KBM-7 (cell line): ENCODE measurements around the gene ATP10A.
A peak's percentile ranks its signal among the peaks of the same experiment; 100 is the strongest.

Source experiments
- DNase-seq: peaks from one replicate; pipeline ENCODE4 v3.0.0-alpha.2; 2015
- in situ Hi-C: fragments of 300-500 bp; cut with MboI; formaldehyde crosslinking; loops from 2 replicates; pipeline ENCODE4 v1.14.3; 2020; ENCODE audit warnings: low sequenced_read_pairs, low pct_unique_long_range_greater_than_20kb, mixed read lengths

The ATP10A gene

DNA sequence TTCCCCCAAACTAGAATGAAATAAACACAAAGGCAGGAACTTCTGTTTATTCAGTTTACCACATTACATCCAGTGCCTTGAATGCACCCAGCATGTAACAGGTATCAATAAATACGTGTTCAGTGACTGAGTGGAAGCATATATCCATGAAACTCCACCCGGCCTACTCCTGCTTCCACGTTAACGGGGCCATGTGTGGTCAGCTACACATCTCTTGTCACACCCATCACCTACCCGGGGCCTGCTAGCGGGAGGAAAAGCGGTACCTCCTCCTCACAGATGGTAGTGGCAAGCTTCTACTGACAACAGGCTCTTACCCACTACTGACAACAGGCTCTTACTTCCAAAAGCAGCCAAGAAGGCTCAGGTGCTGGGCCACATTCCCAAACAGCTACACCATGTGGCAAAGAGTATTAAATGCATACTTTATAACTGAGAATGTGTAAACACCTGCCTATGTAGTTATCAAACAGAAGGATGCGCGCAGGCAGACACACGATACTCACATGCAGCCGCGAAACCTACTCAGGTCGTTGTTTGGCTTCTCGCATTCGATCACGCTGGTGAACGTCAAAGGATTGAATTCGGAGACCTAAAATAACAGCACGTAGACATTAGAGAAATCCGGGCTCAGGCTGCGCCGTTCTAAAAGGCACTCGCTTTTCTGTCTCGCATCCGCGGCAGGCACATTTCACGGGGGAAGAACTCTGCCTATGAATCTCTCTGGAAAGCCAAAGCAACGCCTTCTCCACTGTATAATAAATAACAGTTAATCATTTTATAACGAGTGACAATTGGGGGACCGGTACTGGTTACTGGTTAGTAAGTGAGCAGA, 127.4 kb downstream of the ATP10A start:
- DNase-seq, result no peak
- in situ Hi-C loops, result no loop called here

DNA sequence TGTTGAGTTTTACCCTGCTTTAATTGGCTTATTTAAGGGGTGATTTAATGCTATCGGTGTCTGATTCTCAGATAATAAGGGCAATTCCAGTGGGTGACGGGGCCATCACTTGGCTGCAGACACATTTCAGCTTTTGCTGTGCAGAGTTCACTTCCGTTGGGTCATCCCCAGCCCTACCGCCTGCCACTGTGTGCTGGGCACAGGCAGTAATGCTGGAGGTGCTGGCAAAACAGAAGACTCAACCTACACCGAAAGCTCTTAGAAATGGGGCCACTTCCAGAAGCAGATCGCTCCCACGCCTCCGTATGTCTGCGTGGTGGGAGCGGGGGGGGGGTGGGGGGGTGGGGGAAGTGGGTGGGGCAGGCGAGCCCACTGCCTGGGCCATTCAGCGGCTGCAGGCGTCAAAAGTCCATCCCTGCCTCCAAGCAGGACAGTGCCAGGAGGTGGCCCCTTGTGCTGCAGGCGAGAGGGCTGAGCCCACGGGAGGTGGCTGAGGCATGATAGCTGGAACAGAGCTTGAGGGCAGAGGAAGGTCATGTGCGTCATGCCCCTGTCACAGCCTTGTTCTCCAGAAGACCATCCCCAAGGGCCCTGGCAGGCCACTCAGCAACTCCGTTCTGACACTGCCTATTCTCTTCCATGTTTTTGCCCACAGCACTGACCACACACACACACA, 128.3 kb downstream of the ATP10A start:
- in situ Hi-C loops, result no loop called here
- no peak for DNase-seq

DNA sequence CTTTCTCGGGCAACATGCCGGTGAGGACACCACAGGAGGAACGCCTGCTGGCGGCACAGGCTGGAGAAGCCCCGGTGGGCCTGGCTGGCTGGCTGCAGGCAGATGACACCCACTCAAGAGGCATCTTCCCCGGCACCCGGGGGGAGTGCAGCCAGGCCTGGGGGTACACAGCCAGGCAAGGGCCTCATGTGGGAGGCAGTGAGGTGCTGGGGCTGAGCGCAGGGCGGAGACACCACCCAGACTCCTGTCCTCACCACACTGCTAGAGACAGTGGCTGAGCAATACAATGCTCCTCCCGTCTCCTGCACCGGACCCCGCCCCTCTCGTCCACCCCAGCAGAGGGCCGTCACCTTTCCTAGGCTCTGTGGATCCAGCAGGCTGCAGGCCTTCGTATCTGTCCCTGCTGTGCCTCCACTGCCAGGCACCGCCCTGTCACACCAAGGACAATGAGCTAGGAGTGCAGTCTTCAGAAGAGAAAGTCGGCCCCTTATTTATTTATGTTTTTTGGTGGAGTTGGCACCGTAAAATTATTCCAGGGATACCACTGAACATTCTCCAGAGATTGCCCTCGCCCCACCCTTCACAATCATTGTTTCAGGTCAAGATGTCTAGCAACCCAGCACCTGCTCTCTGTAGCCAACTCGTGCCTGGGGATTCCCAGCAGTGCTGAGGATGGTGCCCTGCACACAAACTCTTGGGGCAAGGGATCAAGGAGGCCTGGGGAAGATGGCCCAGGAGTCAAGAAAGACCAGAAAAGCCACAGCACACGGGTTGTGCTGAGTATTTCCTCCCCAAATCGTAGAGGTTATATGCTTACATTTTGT, 129.1 kb downstream of the ATP10A start:
- in situ Hi-C loops, result no loop called here
- no peak for DNase-seq

DNA sequence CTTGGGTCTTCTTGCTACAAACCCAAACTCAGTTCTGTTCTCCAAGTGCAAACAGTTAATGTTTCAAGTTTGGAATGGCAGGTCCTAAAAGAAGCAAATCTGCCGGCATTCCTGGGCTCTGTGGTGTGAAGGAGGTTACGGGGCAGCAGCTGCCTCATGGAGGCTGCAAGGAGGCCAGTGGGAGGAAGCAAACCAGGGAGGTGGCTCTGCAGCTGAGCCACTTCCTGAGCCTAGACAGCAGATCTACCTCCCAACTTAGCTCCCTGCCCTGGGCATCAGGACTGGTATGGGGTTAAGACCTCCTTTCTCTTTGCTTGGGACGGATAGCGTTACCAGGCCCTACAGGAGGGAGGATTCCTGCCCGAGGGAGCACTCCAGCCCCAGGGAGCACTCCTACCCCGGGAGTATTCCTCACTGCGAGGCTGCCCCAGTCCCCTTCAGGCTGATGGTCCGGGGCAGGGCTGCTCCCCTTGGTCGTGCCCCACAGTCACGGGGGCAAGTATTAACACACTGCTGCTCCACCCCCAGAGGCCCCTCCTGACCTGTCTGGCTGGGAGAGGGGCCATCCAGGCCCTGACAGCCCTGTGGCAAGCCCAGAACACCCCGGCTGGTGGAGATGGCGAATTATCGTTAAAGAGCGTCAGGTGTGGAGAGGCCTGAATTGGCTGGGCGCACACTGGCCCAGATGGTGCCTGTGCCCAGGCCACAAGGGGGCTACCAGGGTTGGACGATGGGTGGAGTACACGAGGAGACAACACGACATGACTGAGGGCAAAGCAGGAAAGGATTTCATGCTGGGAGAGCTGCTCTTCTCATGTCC, 129.9 kb downstream of the ATP10A start:
- no peak for DNase-seq
- in situ Hi-C loops, result no loop called here

DNA sequence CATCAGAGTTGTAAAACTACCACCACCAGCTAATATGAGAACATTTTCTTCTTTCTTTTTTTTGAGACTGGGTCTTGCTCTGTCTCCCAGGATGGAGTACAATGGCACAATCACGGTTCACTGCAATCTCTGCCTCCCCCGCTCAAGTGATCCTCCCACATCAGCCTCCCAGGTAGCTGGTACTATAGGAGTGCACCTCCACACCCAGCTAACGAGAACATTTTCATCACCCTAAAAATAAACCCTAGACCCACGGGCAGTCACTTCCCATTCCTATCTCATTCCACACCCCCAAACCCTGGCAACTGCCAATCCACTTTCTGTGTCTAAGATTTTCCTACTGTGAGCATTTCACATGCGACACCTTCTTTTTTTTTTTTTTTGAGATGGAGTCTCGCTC, 130.9 kb downstream of the ATP10A start:
- in situ Hi-C loops, result no loop called here
- no peak for DNase-seq

DNA sequence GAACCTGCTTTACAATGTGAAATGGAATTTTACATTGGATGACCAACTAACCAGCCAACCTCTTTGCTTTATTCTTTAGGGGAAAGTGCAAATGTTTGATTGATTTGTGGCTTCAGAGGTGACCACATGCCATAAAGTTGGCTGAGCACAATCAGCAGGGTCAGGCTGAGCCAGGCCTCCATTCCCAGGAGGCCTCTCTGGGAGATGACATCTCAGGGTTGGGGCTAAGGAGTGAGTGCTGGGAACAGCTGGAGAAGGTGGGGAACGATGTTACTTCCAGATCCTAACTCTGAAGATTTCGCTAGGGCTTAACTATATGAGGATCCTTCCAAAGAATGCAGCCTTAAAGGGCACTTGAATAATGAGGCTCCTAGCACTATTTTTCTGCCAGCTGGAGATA, 131.7 kb downstream of the ATP10A start:
- no peak for DNase-seq
- in situ Hi-C loops, result no loop called here

DNA sequence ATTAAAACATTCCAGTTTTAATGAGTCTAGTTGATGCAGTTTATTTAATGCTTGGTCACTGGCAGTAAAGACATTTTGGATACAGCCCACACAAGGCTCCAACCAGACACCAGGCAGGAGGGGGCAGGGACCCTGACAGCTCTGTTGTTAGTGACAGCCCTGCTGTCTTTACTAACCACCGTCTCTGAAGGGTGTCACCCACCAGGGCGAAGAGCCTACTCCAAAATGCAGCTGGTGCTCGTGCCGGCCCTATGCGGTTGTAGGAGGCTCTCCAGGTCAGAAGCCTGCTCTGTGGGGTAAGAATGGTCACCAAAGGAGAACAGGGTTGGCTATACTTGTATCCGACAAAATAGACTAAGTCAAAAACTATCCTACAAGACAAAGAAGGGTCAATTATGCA, 132.2 kb downstream of the ATP10A start:
- no peak for DNase-seq
- in situ Hi-C loops, result no loop called here

DNA sequence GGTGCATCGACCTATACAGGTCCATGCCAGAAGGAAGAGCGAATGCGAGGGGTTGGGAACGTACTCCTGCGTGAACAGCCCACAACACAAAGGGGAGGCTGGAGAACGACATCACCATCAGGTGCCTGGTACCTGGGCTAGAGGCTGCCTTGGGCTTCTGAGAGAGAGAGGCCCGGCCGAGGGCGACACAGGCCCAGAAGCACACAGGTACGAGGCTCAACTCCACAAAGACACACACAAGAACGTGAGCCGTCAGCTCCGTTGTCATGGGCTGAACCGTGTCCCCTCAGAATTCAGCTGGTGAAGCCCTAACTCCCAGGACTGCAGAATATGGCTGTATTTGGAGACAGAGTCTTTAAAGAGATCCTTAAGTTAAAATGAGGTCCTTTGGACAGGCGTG, 134.3 kb downstream of the ATP10A start:
- in situ Hi-C loops, result no loop called here
- no peak for DNase-seq

DNA sequence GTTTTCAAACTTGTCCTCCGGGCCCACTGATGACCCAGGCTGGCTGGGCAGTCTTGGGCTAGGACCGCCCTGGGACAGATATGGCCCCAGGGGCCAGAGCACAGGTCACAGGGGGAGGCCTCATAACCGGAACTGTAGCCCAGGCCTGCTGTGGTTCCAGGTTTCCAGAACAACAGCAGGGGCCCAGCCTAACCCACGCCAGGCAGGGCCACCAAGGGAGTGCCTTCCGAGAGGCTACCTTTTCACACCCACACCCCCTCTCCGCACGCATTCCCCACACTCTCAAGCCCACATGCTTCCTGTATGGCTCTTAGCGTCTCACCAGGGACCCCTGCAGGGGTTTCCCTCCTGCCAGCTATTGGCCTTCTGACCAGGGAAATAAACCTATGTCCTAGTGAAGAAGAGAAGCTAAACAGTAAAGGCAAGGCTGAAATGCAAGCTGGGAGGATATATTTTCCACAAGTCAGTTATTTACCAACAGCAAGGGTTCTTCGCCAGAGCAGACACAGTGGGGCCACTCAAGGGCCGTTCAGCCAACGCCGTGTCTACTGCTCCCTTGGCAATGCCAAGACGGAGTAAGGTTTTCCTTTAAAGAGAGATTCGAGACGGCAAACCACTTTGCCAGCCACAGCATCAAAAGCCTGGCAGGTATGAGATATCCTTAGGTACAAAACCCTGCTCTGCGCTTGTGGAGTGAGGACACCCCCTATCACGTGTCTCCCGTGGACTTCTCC, 135.1 kb downstream of the ATP10A start:
- no peak for DNase-seq
- in situ Hi-C loops, result no loop called here

DNA sequence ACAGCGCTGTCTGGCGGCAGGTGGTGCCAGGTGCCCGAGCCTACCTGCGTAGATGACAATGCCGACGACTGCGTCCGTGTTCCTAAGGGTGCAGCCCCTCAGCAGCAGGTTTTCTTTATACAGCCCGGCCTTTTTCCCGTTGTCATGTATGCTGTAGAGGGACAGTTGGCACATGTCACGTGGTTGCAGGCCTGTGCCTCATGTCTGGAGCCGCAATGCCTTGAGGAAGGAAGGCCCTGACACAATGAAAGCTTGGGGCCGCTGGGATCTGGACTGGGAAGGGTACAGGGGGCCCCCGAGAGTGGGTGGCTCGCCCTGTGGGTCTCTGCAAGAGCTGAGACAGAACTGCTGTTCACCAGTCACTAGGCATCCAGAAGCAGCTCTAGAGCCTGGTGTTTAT, 136.0 kb downstream of the ATP10A start:
- no peak for DNase-seq
- in situ Hi-C loops, result no loop called here

DNA sequence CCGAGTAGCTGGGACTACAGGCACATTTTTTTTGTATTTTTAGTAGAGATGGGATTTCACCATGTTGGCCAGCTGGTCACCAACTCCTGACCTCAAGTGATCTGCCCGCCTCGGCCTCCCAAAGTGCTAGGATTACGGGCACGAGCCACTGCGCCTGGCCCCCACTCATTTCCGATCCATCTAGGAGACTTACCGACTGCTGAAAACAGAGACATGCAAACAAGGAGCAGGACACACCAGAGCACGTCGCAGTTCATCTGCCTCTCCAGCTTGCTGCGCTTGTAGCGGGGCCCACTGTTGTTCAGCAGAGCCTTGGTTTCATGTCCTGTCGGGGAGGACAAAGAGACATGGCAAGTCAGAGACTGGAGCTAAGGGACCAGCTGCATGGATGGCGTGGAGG, 137.4 kb downstream of the ATP10A start:
- in situ Hi-C loops, result no loop called here
- DNase-seq, result no peak

DNA sequence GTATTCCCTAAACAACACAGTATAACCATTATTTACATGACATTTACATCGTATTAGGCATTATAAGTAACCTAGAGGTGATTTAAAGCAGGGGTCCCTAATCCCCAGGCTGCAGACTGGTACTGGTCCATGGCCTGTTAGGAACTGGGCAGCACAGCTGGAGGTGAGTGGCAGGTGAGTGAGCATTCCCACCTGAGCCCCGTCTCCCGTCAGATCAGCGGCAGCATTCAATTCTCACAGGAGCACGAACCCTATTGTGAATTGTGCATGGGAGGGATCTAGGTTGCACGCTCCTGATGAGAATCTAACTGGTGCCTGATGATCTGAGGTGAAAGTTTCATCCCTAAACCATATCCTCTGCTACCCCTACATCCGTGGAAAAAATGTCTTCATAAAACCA, 138.2 kb downstream of the ATP10A start:
- in situ Hi-C loops, result no loop called here
- DNase-seq, result no peak

DNA sequence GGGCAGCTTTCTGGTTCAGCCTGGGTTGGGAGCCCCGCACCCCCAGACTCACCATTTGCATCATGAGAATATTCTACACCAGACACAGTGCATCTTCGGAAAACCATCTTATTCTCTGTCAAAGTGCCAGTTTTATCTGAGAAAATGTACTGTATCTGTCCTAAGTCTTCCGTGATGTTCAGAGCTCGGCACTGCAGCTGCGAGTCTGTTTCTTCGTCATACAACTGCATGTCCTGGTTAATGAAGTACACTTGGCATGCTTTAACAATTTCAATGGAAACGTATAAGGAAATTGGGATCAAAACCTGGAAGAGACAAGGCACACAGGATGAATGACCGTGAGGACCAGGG, 141.5 kb downstream of the ATP10A start:
- DNase-seq, result no peak
- in situ Hi-C loops, result no loop called here

DNA sequence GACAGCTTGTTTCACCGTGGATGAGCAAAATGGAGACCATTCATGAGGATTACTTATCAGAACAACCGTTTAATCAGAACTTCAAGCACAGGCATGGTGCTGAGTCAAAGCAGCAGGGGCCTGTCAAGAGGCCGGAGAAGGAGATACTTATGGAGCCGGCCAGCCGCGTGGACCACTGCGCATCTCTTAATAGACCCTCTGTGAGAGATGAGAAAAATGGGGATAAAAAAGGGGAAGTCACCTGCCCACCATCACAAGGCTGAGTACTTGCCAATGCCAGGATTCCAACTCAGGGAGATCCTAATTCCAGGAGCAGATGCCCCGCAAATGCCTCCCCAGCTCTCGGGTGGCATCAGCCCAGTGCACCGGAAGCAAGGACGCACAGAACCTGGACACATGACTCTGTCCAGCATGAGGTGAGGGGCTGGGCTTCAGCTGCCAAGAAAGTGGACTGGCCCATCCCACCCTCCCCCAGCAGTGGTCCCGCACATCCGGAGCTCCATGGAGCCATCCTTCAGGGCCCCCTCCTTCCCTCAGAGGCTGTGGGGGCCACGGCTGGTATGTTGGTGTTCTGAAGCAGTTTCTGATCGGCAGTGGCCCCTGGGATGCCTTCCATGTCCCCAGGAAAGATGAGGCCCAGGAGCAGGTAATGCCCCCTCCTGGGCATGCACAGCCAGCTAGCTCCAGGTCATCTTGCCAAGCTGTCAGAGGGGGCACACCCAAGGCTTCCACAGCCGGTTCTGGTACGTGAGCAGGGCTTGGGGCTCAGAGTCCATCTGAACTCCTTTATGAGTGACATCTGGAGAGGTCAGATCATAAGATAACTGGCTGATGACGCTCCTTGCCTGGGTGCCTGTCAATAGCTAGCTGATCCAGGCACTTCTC, 143.8 kb downstream of the ATP10A start:
- no peak for DNase-seq
- in situ Hi-C loops, result no loop called here

DNA sequence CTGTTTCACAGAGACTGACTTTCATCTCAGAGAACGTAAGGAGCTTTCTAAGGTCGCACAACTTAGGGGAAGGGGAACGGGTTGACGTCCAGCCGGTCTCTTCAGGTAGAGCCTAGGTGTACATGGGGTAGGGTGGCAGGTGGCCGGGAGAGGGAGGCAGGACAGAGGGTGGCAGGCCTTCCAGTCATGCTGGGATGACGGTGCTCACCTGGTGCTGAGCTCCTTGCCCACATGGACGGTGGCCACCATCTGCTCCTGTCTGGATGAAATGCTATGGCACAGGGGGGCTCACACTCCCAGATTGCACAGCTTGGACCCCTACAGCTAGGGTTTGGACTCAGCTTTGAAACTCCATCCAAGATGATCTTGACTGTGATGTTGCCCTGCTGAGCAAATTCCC, 144.5 kb downstream of the ATP10A start:
- in situ Hi-C loops, result no loop called here
- DNase-seq, result no peak

DNA sequence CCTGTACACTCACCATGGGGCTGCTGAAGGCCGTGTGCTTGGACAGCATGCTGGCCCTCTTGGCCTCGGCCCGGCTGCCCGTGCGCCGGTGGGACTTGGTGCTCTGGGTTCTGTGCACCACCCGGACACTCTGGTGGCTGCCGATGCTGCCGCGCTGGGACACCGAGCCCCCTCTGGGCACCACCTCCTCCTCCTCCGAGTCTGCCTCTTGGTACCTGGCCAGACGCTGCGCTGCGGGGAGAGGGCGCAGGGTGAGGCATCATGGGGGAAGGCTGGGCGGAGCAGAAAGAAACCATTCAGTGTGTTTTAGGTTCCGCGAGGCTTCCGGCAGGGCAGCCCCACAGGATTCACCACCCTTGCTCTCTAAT, 145.0 kb downstream of the ATP10A start:
- DNase-seq, result no peak
- in situ Hi-C loops, result no loop called here

DNA sequence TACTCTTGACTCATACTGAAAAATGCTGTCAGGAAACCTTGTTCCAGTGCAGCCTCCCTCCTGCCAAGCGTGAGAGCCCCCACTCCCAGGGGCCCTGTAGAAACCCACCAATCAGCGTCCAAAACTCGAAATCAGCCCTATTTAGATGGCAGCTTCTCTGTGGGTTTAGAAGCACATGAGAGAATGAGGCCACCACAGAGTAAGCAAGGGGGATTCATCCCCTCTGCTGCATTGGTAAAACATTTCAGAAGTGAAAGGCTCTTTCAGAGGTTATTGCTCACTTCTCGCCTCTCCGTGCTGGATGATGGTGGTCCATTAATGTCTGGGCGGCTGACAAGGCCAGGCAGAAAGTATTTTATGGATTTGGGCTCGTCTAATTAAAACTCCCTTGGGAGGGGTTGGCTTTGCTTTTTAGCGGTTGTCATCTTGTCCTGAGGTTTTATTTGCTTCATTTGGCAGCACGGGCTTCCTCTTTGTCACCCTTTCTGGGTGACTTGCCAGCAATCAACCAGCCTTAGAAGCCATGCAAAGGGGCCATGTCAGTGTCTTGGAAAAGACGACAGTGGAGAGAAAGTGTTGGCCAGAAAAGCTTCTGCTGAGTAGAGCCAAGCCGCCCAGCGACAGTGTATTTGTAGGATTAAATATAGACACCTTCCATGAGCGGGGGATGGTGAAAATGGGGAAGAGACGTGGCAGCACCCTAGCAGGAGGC, 145.5 kb downstream of the ATP10A start:
- in situ Hi-C loops, result no loop called here
- peak; percentile 64 for DNase-seq
